GM21825 (cell line): ENCODE results near the gene SLC6A3.
"Not testable (repeated sequence)": the region's sequence is repeated elsewhere in the genome, so short reads cannot be mapped to it uniquely, and the experiment has no call there.

Experiments used
- ATAC-seq: cut with Tn5 transposase; IDR thresholded peaks from one replicate; pipeline ENCODE4 v1.9.1; 2021; ENCODE audit warnings: mild to moderate bottlenecking, moderate library complexity; ENCODE audit not compliant: unreplicated experiment

SLC6A3 gene

DNA sequence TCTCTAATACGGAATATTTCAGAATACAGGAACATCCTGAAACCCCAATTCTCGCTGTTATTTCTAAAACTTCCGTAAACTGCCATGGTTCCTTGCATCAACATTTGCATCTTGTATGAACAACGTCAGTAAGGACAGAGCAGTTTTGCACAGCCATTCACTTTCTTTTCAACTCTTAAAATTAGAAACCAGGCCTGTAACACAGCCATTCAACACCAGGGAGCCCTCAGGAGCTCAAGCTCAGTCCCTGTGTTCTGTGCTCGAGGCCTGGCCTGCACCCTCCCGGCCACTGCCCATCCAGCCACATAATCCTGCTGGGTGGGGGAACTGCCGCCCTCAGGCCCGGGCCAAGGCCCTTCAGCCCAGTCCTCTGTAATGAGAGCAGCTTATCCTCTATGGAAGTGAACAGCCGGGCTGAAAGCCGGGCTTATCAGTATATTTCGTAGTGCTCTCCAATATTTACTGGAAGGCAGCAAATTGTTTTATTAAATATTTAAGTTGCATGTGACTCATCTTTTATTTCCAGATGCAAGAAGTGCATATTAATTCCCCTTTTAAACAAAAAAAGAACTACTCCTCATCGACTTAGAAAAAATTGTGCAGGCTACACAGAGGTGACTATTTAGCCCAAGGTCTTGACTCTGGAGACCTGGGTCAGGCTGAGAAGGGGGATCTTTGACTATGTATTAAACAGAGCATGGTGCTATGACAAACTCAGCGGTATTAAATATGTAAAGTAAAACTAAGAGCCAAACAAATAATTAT is 33.2 kb upstream of the SLC6A3 start:
- no peak for ATAC-seq

DNA sequence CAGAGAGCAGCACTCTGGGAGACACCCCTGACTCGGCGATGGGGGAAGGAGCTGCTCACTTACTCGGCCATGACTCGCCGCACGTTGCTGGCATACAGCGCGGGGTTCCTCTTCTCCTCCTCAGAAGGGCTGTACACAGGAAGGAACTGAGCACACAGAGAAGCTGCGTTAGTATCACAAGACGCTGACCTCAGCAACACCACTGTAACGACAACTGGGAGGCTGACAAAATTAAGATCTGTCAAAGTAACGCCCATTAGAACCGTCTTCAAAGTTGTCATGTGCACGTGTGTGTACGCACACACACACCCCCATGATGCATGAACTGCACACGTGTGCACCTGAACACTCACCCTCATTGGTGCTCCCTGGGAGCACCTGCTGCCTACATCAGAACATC is 32.1 kb upstream of the SLC6A3 start:
- no peak for ATAC-seq

DNA sequence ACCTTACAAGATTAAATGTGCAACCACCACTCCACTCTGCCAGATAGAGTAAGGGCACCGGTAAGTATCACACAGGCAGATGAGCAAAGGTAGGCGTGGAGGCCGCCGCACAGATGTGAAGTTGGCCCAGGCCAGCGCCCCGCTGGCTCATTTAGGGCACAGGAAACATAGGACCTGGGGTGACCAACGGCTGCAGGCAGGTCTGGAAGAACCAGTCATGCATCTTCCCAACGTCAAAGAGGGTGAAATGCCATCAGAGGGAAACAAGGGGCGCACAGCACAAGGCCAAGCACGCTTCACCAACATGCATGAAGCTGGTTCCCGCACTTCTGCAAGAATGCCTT is 31.7 kb upstream of the SLC6A3 start:
- ATAC-seq, result no peak

DNA sequence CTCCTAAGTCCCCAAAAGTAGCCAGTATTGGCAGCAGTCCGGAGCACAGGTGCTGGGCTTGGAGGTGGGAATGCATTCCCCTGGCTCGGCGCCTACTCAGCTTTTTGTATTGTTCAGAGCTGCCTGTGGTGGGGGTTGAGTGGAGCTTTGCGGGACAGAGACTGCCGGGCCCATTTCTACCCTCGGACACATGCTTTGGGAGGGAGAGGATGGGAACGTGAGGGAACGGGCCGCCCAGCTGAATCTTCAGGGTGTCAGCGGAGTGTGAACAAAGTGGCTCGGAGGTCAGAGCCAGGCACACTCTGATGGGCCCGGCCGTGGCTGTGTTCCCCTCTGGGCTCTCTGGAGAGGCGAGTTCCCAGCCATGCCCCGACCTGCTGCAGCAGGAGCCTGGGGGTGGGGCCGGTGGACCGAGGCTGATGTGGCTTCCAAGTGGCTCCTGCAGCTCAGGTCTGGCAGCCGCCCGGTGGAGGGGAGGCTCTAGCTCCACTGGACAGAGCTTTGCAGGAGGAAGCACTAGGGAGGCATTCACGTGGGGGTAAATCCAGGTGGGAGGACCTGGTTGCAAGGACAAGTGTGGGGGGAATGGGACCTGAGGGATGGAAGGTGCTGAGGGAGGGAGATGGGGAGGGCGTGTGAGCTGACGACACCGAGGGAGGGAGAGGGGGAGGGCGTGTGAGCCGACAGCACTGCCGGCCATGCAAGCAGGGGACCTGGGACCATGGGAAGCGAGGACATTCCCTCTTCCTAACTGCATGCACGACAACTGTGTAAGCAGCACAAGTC is 31.1 kb upstream of the SLC6A3 start:
- no peak for ATAC-seq

DNA sequence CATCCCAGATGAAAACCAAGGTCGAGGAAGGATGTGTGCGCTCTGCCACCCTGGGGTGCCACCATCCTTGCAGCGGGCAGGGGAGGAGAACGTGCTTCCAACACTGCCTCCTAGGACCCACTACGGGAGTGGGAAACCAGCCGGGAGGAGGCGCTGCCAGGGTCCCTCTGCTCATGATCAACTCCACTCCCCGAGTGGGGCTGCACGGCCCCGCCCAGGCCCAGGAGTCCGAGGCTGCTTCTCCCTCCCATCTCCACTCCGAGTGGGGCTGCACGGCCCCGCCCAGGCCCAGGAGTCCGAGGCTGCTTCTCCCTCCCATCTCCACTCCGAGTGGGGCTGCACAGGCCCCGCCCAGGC is 30.3 kb upstream of the SLC6A3 start:
- not testable (repeated sequence) for ATAC-seq

DNA sequence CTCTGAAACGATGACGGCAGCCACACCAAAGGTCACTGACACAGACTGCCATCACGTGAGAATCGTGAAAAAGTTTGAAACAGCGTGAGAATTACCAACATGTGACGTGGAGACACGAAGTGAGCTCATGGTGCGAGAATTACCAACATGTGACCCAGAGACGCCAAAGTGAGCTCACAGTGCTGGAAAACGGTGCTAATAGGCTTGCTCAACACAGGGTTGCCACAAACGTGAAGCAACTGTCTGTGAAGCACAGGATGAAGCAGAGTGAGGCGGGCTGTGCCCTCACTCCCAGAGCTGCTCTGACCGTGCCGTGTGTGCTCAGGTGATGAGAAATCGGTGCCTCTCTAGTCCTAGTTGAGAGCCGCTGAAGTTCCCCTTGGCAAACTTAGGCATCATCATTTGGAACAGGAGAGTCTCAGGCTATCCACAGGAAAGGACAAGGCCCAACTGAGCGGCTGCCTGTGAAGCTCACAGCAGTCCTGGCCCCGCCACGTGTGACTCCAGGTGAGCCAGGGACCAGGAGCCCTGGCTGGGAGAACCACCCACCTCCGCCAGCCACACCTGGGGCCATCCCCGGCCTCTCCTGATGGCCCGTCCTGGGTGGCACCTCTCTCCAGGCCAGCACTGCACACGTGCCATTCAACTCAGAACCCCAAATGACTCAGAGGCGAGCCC is 29.8 kb upstream of the SLC6A3 start:
- ATAC-seq, result no peak

DNA sequence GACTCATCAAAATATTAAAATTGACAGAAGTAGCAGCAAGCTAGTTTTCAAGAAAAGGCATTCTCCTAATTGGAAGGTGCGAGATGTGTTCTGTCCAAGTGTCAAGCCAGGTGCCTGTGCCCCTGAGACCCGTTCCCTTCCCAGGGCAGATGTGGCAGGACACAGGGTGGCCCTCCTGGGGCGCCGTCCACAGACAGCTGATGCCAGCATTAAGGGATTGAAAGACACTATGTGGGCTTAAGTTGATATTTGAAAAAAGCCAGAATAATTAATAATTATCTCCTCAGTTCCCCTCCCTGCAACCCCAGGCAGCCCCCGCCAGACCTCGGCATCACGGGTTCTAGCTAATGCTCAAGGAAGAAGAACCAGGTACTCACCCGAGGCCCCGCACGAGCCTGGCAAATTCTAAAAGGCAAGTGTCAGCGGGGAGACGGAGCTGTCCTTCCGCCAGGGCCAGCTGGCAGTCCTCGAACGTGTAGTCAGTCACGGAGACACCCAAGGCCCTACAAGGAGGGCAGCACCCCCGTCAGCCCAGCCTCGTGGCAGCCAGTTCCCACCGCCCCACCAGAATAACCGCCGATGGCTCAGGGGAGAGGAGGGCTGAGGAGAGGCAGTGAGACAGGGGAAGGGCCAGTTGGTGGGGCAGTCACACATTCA is 29.1 kb upstream of the SLC6A3 start:
- no peak for ATAC-seq

DNA sequence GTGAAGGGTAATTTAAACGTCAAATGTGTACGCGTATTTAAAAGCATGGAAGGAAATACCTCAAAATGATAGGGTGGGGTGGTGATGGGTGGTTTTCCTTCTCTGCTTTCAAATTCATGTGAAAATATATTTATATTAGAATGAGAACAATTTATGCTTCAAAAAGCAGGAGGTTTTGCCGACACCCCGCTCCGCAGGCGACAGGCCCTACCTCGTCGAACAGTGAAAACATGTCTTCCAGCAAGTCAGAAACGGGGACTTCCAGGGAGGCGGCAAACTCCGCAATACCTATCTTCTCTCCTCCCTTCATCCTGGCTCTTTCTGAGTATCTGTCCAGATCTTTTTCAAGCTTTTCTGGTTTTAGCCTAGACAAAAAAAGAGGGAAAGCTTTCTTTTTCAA is 28.5 kb upstream of the SLC6A3 start:
- no peak for ATAC-seq

DNA sequence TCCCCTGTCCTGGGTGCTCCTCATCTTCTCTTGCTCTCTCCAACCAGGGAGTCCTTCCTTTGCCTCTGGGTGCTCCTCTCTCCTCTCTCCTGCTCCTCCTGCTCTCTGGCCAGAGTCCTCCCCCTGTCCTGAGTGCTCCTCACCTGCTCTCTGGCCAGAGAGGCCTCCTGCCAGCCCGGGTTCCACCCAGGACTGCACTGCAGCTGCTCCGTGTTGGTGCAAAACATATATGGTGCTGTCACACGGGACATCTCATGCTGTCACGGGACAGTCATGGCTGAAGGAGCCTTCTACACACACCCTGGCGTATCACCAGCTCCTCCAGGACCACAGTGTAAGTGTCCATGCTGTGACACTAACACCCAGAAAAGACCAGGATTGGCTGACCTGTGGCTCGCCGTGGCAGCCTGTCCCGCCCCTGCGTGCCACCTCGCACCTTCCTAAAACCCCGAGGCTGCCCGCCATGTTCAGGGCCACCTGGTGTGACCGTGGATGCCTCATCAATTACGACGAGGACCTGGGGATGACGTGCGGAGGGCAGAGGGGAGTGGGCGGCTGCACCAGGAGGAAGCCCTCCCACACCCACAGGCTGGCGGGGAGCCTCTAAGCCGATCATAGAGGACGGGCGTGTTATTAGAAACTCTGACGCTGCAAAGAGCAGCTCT is 27.9 kb upstream of the SLC6A3 start:
- ATAC-seq, result no peak

DNA sequence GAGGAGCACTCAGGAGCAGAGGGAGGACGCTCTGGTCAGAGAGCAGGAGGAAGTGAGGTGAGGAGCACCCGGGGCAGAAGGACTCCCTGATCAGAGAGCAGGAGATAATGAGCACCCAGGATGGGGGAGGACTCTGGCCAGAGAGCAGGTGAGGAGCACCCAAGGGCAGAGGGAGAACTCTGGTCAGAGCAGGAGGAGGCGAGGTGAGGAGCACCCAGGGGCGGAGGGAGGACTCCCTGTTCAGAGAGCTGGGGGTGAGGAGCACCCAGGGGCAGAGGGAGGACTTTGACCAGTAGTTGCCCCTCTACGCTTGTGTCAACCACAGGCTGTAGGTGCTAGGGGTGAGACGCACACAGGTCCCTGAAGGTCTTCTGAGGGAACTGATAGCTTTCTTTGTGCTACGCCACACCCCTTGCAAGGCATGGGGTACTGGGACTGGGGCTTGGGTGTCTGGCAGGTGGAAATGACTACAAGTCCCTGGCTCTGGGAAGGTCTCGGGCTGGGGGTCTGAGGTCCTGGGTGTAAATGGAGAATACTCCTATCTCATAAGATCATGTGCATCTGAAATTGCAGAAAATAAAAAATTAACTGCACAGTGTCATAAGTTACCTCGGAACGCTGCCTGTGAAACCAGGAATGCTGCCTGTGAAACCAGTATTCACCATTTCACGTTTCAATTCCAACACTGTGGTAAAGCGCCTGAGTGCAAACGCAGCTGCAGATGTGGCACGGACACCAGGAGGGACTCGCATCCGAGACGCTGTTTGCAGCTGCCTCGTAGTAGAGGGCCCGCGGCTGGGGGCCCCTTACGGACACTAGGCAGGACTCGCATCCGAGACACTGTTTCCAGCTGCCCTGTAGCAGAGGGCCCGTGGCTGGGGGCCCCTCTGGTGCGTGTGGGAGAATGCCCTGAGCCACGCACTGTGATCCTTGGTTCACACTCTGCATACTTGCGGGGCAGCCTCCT is 27.0 kb upstream of the SLC6A3 start:
- no peak for ATAC-seq

DNA sequence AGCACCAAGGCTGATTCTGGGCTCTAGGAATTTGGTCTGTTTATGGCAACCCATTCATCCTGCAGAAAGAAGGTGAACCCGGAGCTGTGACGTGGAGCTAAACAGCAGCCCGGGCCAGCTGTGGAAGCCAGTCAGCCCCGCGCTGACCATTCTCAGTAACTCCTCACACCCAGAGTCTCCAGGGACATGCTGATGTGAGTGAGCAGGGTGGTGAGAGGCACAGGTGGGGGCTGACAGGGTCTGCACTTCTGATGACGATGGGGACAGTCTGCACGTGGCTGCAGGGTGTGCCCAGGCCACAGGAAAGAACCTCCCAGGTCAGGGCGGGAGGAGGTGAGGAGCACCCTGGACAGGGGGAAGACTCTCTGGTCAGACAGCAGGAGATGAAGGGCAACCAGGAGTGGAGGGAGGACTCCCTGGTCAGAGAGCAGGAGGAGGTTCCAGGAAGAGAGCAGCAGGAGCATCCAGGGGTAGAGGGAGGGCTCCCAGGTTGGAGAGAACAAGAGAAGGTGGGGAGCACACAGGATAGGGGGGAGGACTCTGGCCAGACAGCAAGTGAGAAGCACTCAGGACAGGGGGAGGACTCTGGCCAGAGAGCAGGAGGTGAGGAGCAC is 26.1 kb upstream of the SLC6A3 start:
- ATAC-seq, result no peak

DNA sequence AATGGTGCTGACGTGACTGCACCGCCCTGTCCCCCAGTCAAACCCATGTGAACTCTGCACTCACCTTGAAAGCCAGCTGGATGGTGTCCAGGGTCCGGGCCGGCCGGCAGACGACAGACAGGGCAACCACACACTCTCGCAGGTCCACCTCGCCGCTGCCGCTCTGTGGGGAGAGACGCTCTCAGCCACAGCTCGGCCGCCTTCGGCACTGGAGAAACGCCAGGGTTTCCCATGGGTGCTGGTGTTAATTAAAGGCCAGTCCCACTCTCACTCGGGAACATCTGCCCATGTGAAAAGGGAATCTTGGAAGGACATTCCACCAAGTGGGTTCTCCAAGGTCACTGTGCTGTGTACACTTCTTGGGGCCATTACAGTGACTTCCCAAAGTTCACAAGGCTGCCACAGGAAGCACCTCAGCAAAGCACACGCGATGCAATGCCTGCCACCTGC is 25.5 kb upstream of the SLC6A3 start:
- ATAC-seq, result no peak

DNA sequence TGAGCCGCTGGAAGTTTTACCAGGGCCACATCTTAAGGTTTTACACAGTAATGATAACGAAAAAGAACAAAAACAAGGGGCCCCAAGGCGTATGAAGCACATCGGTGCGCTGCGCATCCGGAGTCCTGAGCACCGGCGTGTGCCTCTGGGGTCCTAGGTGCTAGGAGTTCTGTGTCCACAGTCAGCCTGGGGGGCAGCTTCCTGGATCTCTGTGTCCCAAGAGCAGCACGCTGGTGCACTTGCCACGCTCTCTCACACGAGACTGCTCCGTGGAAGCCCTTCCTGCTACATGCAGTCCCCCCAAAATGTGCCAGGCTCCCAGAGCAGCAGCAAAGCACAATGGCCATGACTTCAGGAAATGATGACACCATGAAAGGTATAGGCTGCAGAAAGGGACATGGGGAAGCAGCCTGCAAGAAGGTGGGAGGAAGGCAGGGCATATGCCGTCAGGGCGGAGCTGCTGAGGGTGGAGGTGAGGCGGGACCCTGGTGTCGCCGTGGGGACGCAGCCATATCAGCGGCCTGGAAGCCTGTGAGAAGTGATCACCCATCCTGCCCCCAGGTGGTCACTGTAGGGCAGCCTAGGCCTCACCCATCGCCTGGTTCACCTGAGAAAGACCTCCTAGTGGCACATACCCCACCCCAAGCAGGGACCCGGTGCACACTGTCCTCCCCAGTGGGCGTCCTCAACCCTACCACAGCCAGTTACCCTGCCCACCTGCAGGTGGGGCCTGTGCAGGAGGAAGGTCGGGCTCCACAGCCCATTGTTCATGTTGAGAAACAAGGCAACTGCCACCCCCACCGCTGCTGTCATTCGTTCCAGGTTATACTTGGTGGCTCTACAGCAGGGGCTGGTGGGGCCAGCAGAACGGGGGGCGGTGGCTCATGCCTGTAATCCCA is 23.6 kb upstream of the SLC6A3 start:
- no peak for ATAC-seq

DNA sequence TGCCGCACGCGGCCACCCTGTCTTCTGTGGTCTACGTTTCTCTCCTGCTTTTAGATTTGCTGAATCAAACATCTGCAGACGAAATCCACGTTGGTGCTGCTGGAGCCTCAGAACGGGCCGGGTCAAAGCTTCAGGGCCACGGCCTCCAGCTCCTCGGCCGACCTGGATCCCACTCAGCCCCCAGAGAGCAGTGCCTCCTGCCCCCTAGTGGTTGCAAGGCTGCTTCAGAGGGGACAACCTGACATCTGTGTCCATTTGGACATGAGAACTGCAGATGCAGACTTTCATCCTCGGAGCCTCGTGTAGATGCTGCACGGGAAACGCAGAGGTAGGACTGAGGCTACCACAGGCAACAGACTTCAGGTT is 23.0 kb upstream of the SLC6A3 start:
- no peak for ATAC-seq

DNA sequence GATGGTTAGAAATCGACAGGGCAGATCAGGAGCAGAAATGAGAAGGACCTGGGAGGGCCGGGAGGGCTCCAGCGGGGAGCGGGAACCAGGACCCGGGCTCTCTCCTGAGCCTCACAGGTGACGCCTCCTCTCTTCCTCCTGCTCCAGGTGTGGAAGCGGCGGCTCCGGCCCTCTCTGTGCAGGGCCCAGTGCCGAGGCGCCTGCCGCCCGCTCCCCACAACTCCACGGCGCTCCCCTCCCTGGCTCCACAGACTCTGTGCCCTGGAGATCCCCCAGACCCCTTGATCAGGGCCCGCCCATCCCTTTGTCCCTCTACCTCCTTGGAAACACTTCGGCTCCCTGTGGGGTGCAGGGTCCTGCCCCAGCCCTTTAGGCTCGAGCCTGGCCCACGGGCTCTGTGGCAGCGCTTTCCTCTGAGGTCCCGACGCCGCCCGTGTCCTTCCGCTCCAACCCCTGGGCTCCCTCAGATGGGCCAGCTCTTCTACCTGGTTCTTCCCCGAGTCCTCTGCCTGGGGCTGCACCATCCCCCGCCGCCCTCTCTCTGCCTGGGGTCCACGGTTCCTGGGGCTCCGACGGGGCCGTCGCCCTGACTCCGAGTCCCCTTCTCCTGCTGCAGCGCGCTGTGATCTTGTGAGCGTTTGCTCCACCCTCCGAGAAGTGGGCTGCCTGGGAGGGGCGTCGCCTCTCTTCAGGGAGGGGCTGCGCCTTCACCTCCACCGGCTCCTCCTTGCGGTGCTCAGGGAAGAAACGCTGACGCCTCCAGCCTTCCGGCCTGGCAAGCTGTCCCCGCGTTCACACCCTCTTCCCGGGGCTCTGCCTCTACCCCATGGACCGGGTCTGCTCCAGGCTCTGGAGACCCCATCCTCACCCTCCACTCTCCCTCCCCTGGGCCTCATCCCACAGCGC is 22.4 kb upstream of the SLC6A3 start:
- ATAC-seq, result no peak

DNA sequence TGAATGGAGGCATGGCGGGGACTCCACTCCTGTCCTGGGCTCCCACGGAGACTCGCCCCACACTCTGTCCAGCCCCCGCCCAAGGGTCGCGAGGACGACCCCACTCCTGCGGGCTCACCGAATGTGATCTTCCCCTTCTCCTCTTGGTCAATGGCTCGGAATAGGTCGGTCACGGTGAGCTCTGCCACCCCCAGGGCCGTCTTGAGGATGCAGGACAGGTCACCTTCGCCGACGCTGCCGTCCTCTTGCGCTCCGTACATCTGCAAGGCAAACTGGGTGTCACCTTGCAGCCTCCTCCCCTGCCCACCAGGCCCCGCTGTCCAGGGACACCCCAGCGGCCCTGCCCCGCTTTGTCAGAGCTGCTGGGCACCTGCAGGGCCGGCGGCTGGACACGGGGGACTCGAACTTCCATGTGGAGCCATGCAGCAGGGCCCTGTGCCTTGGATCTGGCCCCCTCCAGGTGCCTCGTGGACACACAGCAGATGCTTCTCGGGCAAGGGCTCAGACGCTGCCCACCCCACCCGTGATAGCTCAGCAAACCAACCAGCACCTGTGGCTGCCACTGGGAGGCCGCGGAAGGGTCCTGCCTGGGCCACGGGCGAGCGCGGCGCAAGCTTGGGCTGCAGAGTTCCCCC is 21.5 kb upstream of the SLC6A3 start:
- no peak for ATAC-seq

DNA sequence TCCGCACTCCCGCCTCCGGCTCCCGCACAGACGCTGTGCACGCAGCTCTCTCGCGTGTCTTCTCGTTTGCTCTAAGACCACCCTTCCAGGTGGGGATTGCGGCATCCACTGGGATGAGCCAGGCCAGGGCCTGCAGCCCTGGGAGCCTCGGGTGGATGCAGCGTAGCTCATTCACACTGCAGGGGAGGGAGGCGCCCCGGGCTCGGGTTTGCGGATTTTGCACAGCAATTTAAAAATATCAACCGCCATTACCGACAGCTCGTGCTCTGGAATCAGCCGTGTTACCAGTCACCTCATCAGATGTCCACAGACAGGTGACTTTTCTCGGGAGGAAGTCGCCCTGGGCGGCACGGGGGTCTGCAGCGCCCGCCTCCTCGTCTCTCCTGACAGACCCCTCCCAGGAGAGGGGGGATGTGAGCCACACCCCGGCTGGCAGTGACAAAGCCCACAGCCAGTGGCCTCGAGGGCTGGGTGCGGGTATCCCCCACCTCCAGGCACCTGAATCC is 20.8 kb upstream of the SLC6A3 start:
- no peak for ATAC-seq
